Activated naive CD8-positive, alpha-beta T cell treated with anti-CD3 and anti-CD28 coated beads, Interleukin-2, amount 10 ng/mL, durations not matched to agents 7 days and 5 days (primary cell): ENCODE results near the gene MXRA8. TPM values are rescaled to one million over a fixed set of nuclear protein-coding genes. Genes with fewer than 3 reads are reported as not detected.
A peak's percentile ranks its signal among the peaks of the same experiment; 100 is the strongest.
"Not testable (repeated sequence)": the region's sequence is repeated elsewhere in the genome, so short reads cannot be mapped to it uniquely, and the experiment has no call there.

Experiments
- ATAC-seq: fragments of 150-1000 bp; cut with Tn5 transposase; one replicate; pipeline ENCODE4 v1.10.0; 2021; ENCODE audit warnings: low read depth, moderate library complexity
- POLR2A ChIA-PET: fragments of 350-600 bp; sonication (Branson Sonifier 250); formaldehyde crosslinking; loops from one replicate; lab custom pipeline; 2021; ENCODE audit warnings: antibody characterized with exemption; lab: Charles Lee
- DNase-seq: peaks from one replicate; pipeline ENCODE4 v3.0.0; 2021
- H3K27ac Mint-ChIP-seq: one replicate; pipeline ENCODE4 v1.8.0; 2022; ENCODE audit warnings: mild to moderate bottlenecking, mixed read lengths
- H3K27me3 Mint-ChIP-seq: one replicate; pipeline ENCODE4 v1.8.0; 2022; ENCODE audit warnings: mild to moderate bottlenecking, moderate library complexity, mixed read lengths
- H3K36me3 Mint-ChIP-seq: one replicate; pipeline ENCODE4 v1.8.0; 2021; ENCODE audit warnings: mild to moderate bottlenecking, mixed read lengths
- H3K4me1 Mint-ChIP-seq: one replicate; pipeline ENCODE4 v1.8.0; 2021; ENCODE audit warnings: mixed read lengths
- H3K4me3 Mint-ChIP-seq: one replicate; pipeline ENCODE4 v1.8.0; 2022; ENCODE audit warnings: mild to moderate bottlenecking, moderate library complexity, mixed read lengths
- H3K9me3 Mint-ChIP-seq: one replicate; pipeline ENCODE4 v1.8.0; 2021; ENCODE audit warnings: mixed read lengths
- total RNA-seq, 2 experiments: library from RNA; stranded (reverse); gene quantifications; one replicate each; pipeline ENCODE4 v1.2.3, GENCODE V29; 2021

Gene MXRA8
- total RNA-seq, 2 experiments from 2014 or later, result 0.51 to 1.2 TPM

GRCh38 chr1:1385931-1386330 lies 27.6 kb upstream of the MXRA8 start:
- H3K27me3 Mint-ChIP-seq, result no peaks in the 10 kb centered on the region
- POLR2A ChIA-PET, result no interaction called here
- DNase-seq (no peak), ATAC-seq (no peak)
- H3K4me1 Mint-ChIP-seq, result no peaks in the 10 kb centered on the region
- no peaks in the 10 kb centered on the region for H3K9me3 Mint-ChIP-seq
- no peak overlapping the region for H3K27ac Mint-ChIP-seq
- no peak overlapping the region for H3K4me3 Mint-ChIP-seq
- peaks cover 22% of the 10 kb centered on the region for H3K36me3 Mint-ChIP-seq

- H3K4me3 Mint-ChIP-seq, ATAC-seq, POLR2A ChIA-PET, H3K27ac Mint-ChIP-seq, H3K27me3 Mint-ChIP-seq, DNase-seq, H3K4me1 Mint-ChIP-seq, H3K9me3 Mint-ChIP-seq: not testable (repeated sequence)
- H3K36me3 Mint-ChIP-seq, result peaks cover 17% of the 10 kb centered on the region
These were observed 27.0 kb upstream of the MXRA8 start for GRCh38 chr1:1385339-1385738.

DNA sequence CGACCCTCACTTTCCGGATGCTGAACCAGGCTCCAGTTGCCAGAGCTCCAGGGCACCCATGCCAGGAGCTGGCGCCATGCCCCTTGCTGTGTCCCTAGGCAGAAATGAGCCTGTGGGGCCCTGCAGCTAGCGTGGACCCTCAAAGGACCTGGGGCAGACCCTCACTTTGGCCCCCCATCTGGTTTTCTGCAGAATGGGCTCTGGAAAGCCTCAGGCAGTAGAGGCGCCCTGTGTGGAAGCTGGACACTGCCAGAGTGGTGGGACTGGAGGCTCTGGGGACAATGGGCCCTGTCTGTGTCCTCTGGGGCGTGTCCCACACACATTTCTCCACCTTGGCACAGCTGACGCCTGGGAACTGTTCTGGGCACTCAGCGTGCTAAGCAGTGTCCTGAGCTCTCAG lies 22.9 kb upstream of the MXRA8 start:
- Mint-ChIP-seq H3K4me3 (no peak overlapping the region), H3K4me1 (peaks cover 2% of the 10 kb centered on the region), H3K27ac (no peak overlapping the region), H3K36me3 (no peaks in the 10 kb centered on the region), H3K27me3 (no peaks in the 10 kb centered on the region), H3K9me3 (no peaks in the 10 kb centered on the region)
- POLR2A ChIA-PET, result interaction anchor here (1.3 kb wide), 1 partner anchor 18 kb away, joined by 4 read pairs; the partner anchor contains the start of gene CCNL2
- ATAC-seq, result no peak
- no peak for DNase-seq

DNA sequence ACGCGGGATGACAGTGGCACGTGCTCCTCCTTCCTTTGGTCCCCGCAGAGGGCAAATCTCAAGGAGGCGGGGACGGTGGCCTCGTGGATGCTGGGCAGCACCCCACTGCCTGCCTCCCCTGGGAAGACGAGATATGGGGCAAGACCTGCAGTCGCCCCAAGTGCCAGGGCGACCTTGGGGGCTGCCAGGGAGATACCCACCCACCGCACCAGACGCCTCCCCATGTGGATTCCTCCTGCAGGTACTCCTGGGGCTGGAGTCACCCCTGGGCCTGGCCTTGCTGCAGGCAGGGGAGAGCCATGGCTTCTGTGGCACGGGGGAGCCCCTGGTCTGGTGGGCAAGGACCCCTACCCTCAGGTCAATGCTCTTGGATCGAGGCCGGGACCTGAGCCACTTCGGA lies 22.5 kb upstream of the MXRA8 start:
- H3K4me1 Mint-ChIP-seq, result peaks cover 2% of the 10 kb centered on the region
- DNase-seq, result no peak
- no peak overlapping the region for H3K4me3 Mint-ChIP-seq
- H3K27me3 Mint-ChIP-seq, result no peaks in the 10 kb centered on the region
- no peaks in the 10 kb centered on the region for H3K36me3 Mint-ChIP-seq
- no peaks in the 10 kb centered on the region for H3K9me3 Mint-ChIP-seq
- H3K27ac Mint-ChIP-seq, result no peak overlapping the region
- ATAC-seq, result no peak
- POLR2A ChIA-PET, result interaction anchor here (1.3 kb wide), 1 partner anchor 18 kb away, joined by 4 read pairs; the partner anchor contains the start of gene CCNL2

DNA sequence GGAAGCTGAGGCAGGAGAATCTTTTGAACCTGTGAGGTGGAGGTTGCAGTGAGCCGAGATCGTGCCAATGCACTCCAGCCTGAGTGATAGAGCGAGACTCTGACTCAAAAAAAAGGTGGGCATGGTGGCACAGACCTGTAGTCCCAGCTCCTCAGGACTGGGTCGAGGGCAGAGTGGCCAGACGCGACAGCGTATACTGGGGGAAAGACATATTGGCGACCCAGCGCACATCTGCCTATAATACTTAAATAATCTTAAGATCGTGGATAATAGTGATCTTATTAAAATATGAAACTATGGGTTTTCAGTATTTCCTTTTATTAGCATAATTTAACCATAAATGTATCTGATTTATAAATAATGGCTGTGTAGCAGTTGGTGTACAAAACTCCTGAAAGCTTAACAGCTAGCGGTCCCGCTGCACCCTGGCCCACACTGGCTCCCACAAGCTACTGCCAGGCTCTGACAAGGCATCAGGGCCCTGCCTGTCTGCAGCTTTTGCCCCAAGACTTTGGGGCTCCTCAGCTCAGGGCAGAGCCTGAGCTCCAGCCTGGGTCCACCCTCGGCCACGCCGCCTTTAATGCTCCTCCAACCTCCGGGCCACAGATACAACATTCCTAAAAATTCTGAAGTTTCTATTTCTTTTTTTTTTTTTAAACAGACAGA lies 19.3 kb upstream of the MXRA8 start:
- no peaks in the 10 kb centered on the region for H3K36me3 Mint-ChIP-seq
- POLR2A ChIA-PET, result interaction anchor here (0.7 to 1.3 kb wide), 2 partner anchors 22 to 122 kb away, joined by 3 to 8 read pairs; partner anchors contain the start of gene CCNL2
- ATAC-seq, result no peak
- no peaks in the 10 kb centered on the region for H3K9me3 Mint-ChIP-seq
- no peak overlapping the region for H3K4me3 Mint-ChIP-seq
- H3K27ac Mint-ChIP-seq, result no peak overlapping the region
- no peaks in the 10 kb centered on the region for H3K27me3 Mint-ChIP-seq
- peaks cover 7% of the 10 kb centered on the region for H3K4me1 Mint-ChIP-seq
- DNase-seq, result no peak

- Mint-ChIP-seq H3K4me1 (peaks cover 9% of the 10 kb centered on the region), H3K27ac (peak overlapping the region; percentile 95), H3K4me3 (no peak overlapping the region), H3K9me3 (no peaks in the 10 kb centered on the region), H3K27me3 (no peaks in the 10 kb centered on the region), H3K36me3 (no peaks in the 10 kb centered on the region)
- ATAC-seq (no peak), DNase-seq (no peak)
- POLR2A ChIA-PET, result interaction anchor here (0.7 to 4.0 kb wide), 4 partner anchors 23 to 123 kb away, joined by 3 to 45 read pairs (median 20); partner anchors contain the start of genes CCNL2 and MRPL20
These were observed 18.3 kb upstream of the MXRA8 start for GRCh38 chr1:1376551-1377226.

- POLR2A ChIA-PET, result interaction anchor here (0.5 to 4.0 kb wide), 19 partner anchors 16 to 363 kb away, joined by 3 to 45 read pairs (median 3); partner anchors contain the start of genes ANKRD65, CCNL2, MIB2 and MRPL20
- Mint-ChIP-seq H3K4me1 (peaks cover 13% of the 10 kb centered on the region), H3K27ac (peak within 1 kb of the TSS; percentile 95), H3K36me3 (no peaks in the 10 kb centered on the region), H3K27me3 (no peaks in the 10 kb centered on the region), H3K9me3 (no peaks in the 10 kb centered on the region), H3K4me3 (peak within 1 kb of the TSS; percentile 91)
- DNase-seq, result peak; percentile 89
- peak; percentile 87 for ATAC-seq
These were observed 16.7 kb upstream of the MXRA8 start, which contains the start of gene AURKAIP1 for GRCh38 chr1:1374929-1375662. TSS of gene AURKAIP1 (minus strand) at chr1:1375207. CDS start at chr1:1374756, 451 bp downstream.

GRCh38 chr1:1374589-1374928 lies 16.2 kb upstream of the MXRA8 start:
- no peaks in the 10 kb centered on the region for H3K36me3 Mint-ChIP-seq
- POLR2A ChIA-PET, result interaction anchor here (0.5 to 4.0 kb wide), 14 partner anchors 15 to 362 kb away, joined by 3 to 45 read pairs (median 4); partner anchors contain the start of genes CCNL2, MIB2 and MRPL20
- ATAC-seq (no peak), DNase-seq (no peak)
- H3K4me3 Mint-ChIP-seq, result peak overlapping the region; percentile 80
- peaks cover 13% of the 10 kb centered on the region for H3K4me1 Mint-ChIP-seq
- H3K27ac Mint-ChIP-seq, result peak overlapping the region; percentile 95
- H3K27me3 Mint-ChIP-seq, result no peaks in the 10 kb centered on the region
- H3K9me3 Mint-ChIP-seq, result no peaks in the 10 kb centered on the region

DNA sequence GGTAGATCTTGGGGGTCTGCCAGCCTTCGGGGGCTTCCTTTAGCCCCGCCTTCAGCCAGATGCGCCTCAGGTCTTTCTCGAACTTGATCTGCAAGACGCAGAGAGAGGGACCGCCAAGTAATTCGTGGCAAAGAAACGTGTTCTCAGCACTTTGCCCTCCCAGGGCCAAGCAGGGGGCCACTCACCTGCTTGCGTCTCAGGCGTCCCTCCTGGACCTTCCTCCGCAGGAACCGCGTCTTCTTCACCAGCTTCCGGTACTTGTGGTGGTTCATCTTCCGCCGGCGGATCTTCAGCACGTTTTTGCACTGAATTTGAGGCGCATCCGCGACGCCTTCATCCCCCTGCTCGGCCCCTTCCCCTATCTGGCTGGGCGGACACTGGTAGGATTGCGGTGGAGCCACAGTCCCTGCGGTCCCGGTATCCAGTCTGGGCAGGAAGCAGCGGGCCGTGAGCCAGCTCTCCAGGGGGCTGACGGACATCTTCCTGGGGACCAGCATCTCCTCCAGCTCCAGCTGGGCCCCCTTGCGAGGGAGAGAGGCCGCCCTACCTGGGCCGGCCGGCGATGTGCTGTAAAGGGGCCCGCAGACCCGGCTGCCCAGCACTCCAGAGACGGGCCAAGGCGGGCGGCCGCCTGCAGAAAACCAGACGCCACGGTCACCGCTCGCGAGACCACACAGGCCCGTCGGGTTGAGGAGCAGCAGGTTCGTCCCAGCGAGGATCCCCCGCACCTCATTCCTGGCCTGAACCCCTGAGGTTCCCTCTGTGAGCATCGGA lies 15.6 kb upstream of the MXRA8 start:
- H3K4me1 Mint-ChIP-seq, result peaks cover 13% of the 10 kb centered on the region
- H3K9me3 Mint-ChIP-seq, result no peaks in the 10 kb centered on the region
- POLR2A ChIA-PET, result interaction anchor here (0.5 to 4.0 kb wide), 6 partner anchors 15 to 335 kb away, joined by 3 to 45 read pairs (median 4); partner anchors contain the start of genes CCNL2 and MRPL20
- peak overlapping the region; percentile 80 for H3K4me3 Mint-ChIP-seq
- DNase-seq, result no peak
- H3K36me3 Mint-ChIP-seq, result no peaks in the 10 kb centered on the region
- ATAC-seq, result no peak
- peak overlapping the region; percentile 95 for H3K27ac Mint-ChIP-seq
- no peaks in the 10 kb centered on the region for H3K27me3 Mint-ChIP-seq

DNA sequence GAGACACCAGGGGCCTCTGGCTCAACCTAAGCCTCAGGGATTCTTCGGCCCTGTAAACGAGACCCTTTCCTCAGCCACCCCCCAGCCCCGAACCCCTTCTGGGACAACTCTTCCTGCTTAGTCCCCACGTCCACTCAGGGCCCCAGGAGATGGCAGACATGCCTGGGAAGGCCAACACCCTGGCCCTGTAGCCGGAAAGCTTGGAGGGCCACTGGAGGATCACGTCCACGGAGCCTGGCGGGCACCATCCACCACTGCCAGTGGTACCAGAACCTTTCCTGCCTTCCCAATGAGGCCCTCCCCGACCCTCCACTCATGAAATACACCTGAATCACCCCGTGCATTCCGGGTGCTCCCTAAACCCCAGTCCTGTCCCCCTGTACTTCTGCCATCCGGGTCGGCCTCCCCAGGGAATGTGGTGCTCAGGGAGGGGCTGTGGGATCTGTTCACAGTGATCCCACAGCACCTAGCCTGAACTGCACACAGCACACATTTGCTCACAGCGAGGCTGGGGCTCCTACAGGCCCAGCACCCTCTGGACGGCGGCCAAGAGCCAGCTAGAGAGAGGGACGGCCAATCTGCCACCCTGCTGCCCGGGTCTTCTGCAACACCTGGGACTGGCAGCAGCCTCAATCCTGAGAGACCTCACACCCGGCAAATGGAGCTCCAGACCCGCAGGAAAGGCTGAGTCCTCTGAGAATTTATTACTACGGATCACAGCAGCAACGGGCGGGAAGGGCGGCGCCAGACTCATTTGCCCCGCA lies 14.9 kb upstream of the MXRA8 start:
- H3K36me3 Mint-ChIP-seq, result no peaks in the 10 kb centered on the region
- POLR2A ChIA-PET, result interaction anchor here (2.0 to 4.0 kb wide), 2 partner anchors 26 to 33 kb away, joined by 9 to 32 read pairs; partner anchors contain the start of genes CCNL2 and MRPL20

DNA sequence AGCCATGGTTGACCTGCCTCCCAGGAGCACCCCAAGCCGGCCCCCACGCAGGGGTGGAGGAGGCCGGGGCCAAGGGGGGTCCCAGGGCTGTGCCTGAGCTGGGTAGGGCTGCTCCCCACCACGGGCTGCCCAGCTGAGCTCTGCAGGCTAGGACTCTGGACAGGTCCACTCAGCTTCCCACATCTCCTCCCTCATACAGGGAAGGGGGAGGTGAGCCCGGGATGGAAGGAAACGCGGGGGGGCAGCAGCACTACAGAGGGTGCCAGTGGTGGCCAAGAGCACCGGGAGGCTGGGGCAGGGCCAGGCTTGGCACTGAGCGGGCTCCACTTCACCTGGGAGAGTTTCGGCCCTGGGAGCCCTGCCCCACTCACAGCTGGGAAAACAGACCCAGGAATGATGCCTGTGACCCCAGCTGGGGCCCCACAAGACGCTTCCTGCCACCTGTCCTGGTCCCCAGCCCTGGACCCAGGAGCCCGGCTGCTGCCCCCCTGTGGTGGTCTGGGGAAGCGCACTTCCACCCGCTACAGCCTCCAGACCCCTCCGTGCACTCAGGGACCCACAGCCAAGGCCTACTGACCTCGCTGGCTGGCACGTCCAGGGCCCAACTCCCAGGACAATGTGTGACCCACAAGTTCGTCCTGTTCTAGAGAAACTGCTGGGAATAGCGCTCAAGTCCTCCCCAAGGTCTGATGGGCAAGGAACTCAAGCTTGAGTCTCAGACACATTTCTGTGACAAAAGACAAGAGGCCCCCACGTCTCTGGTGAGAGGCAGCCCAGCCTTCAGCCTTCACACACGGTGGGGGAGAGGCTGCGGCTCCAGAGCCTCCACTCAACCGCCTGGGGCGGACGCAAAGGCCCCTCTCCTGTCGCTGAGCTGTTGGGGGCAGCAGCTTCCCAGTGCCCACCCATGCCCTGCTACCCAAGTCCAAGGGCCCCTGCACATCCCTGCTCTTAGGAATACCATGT lies 13.7 kb upstream of the MXRA8 start:
- Mint-ChIP-seq H3K36me3 (no peaks in the 10 kb centered on the region), H3K9me3 (no peaks in the 10 kb centered on the region), H3K4me1 (peaks cover 13% of the 10 kb centered on the region), H3K4me3 (peak overlapping the region; percentile 42), H3K27me3 (no peaks in the 10 kb centered on the region), H3K27ac (peak overlapping the region; percentile 80)
- peak; percentile 88 for DNase-seq
- POLR2A ChIA-PET, result interaction anchor here (0.6 to 4.0 kb wide), 10 partner anchors 14 to 186 kb away, joined by 3 to 32 read pairs (median 5); partner anchors contain the start of genes CCNL2, MRPL20, MXRA8 and UBE2J2
- peak; percentile 33 for ATAC-seq

More for the DNA sequence above, 14.9 kb upstream of the MXRA8 start:
- no peak overlapping the region for H3K27ac Mint-ChIP-seq
- H3K4me3 Mint-ChIP-seq, result peak overlapping the region; percentile 80
- peaks cover 13% of the 10 kb centered on the region for H3K4me1 Mint-ChIP-seq
- no peaks in the 10 kb centered on the region for H3K9me3 Mint-ChIP-seq
- ATAC-seq (no peak), DNase-seq (no peak)
- no peaks in the 10 kb centered on the region for H3K27me3 Mint-ChIP-seq
